Stomach (tissue), 4 donors: ENCODE measurements around the gene GTF3C6.

Experiments used
- CTCF ChIP-seq, 7 experiments: fragments of 450-650 bp in 4 of 7; fragments of 200-600 bp in 3 of 7; sonication (generic) in 3 of 7; IDR thresholded peaks; one replicate each; pipeline ENCODE4 v1.5.1; 2016 to 2019; ENCODE audit warnings: antibody characterized with exemption in 7 of 7, control low read depth in 2 of 7, mild to moderate bottlenecking in 1 of 7
- EP300 ChIP-seq: sonication (generic); formaldehyde crosslinking; IDR thresholded peaks from one replicate; pipeline ENCODE4 v1.6.1; 2017; ENCODE audit warnings: antibody characterized with exemption
- POLR2A ChIP-seq, 4 donors: fragments of 450-650 bp; IDR thresholded peaks; one replicate each; pipeline ENCODE4 v1.6.1; 2016; ENCODE audit warnings: antibody characterized with exemption in 4 of 4, control low read depth in 2 of 4, mild to moderate bottlenecking in 1 of 4, moderate library complexity in 1 of 4
- POLR2AphosphoS5 ChIP-seq, 3 donors: sonication (generic); formaldehyde crosslinking; IDR thresholded peaks; one replicate each; pipeline ENCODE4 v1.6.1; 2016; ENCODE audit warnings: antibody characterized with exemption in 3 of 3

DNA sequence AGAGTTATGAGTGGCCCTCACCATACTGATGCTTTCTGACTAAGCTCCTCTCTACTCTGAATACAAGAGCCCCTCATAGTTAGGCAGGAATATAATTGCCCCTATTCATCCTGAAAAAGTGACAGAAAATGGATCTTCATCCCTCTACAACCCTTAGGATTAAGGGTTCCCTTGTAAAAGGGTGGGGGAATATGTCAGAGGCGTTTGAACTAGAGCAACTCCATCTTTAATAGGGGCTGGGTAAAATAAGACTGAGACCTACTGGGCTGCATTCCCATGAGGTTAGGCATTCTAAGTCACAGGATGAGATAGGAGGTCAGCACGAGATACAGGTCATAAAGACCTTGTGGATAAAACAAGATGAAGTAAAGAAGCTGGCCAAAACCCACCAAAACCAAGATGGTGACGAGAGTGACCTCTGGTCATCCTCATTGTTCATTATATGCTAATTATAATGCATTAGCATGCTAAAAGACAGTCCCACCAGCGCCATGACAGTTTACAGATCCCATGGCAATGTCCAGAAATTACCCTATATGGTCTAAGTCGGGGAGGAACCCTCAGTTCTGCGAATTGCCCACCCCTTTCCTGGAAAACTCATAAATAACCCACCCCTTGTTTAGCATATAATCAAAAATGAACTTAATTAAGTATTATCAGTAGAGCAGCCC is 4.7 kb upstream of the GTF3C6 start:
- TF ChIP-seq CTCF (IDR thresholded peaks at IDR 0.05) = no peak
- TF ChIP-seq POLR2AphosphoS5 (IDR thresholded peaks at IDR 0.05) = no peak
- no peak for TF ChIP-seq POLR2A (IDR thresholded peaks at IDR 0.05)
- no peak for TF ChIP-seq EP300
